B cell (primary cell): Measurements from ENCODE around the gene HS3ST6. TPM values are rescaled to one million over a fixed set of nuclear protein-coding genes. Genes with fewer than 3 reads are reported as not detected.

ENCODE experiments used
- ATAC-seq: fragments of 200-7000 bp; cut with Tn5 transposase; one replicate; pipeline ENCODE4 v1.10.0; 2021; ENCODE audit warnings: low read depth, mild to moderate bottlenecking, moderate number of reproducible peaks, moderate library complexity
- CTCF ChIA-PET: fragments of 350-600 bp; sonication (Branson Sonifier 250); formaldehyde crosslinking; loops from one replicate; lab custom pipeline; 2021; ENCODE audit warnings: antibody characterized with exemption, inconsistent platforms; lab: Charles Lee
- POLR2A ChIA-PET: fragments of 350-600 bp; sonication (Branson Sonifier 250); formaldehyde crosslinking; loops from one replicate; lab custom pipeline; 2021; ENCODE audit warnings: antibody characterized with exemption; lab: Charles Lee
- DNase-seq: peaks from one replicate; pipeline ENCODE4 v3.0.0; 2013
- H2AFZ ChIP-seq: 2 replicates; pipeline ENCODE4 v1.6.1; 2012; ENCODE audit warnings: mild to moderate bottlenecking, low read depth, low read length; ENCODE audit not compliant: insufficient read depth, poor library complexity, severe bottlenecking
- H3K27ac ChIP-seq, 2 donors: 1 replicate in 1 of 2; 2 replicates in 1 of 2; pipeline ENCODE4 v1.5.1; 2012 to 2013; ENCODE audit warnings: low read length in 2 of 2, mild to moderate bottlenecking in 2 of 2, moderate library complexity in 1 of 2
- H3K27me3 ChIP-seq, 4 experiments: fragments of 200-600 bp in 1 of 4; sonication (generic) in 1 of 4; replicated peaks in 1 of 4; 1 replicate in 2 of 4; 2 replicates in 2 of 4; pipeline versions ENCODE4 v1.6.1 to v1.7.0; 2013 to 2016; ENCODE audit warnings: low read length in 3 of 4, mild to moderate bottlenecking in 2 of 4, mixed read lengths in 1 of 4, moderate library complexity in 1 of 4; ENCODE audit not compliant: insufficient read depth in 4 of 4, control insufficient read depth in 3 of 4; ENCODE audit errors: control extremely low read depth in 1 of 4
- H3K36me3 ChIP-seq, 2 experiments: replicated peaks in 1 of 2; 1 replicate in 1 of 2; 2 replicates in 1 of 2; pipeline versions ENCODE4 v1.6.1 to v1.7.1; 2013; ENCODE audit warnings: low read length in 1 of 2; ENCODE audit not compliant: insufficient read depth in 2 of 2, control insufficient read depth in 1 of 2; ENCODE audit errors: control extremely low read depth in 1 of 2, extremely low read depth in 1 of 2
- H3K4me1 ChIP-seq, 2 donors: fragments of 200-600 bp in 1 of 2; sonication (generic) in 1 of 2; 1 replicate in 1 of 2; 2 replicates in 1 of 2; pipeline versions ENCODE4 v1.5.1 to v1.6.1; 2013 to 2017; ENCODE audit warnings: low read length in 2 of 2; ENCODE audit not compliant: control insufficient read depth in 2 of 2, insufficient read depth in 2 of 2
- H3K4me2 ChIP-seq: replicated peaks from 2 replicates; pipeline ENCODE3; 2012; ENCODE audit warnings: mild to moderate bottlenecking, low read depth, low read length; ENCODE audit not compliant: poor library complexity, severe bottlenecking
- H3K4me3 ChIP-seq, 5 experiments: fragments of 200-600 bp in 1 of 5; sonication (generic) in 1 of 5; 1 replicate in 3 of 5; 2 replicates in 2 of 5; pipeline versions ENCODE4 v1.5.1 to v1.7.0; 2011 to 2016; ENCODE audit warnings: low read length in 4 of 5, mild to moderate bottlenecking in 4 of 5, low read depth in 2 of 5, control low read depth in 1 of 5, moderate library complexity in 1 of 5; ENCODE audit not compliant: insufficient read depth in 1 of 5; ENCODE audit errors: control extremely low read depth in 1 of 5, extremely low read depth in 1 of 5
- H3K79me2 ChIP-seq: fragments of 200-600 bp; sonication (generic); one replicate; pipeline ENCODE4 v1.6.0; 2016; ENCODE audit warnings: low read length; ENCODE audit not compliant: control insufficient read depth, insufficient read depth
- H3K9ac ChIP-seq: fragments of 200-600 bp; sonication (generic); 2 replicates; pipeline ENCODE4 v1.6.1; 2017; ENCODE audit warnings: mild to moderate bottlenecking, low read length, moderate library complexity
- H3K9me3 ChIP-seq, 3 donors: one replicate each; pipeline versions ENCODE4 v1.6.1 to v1.7.1; 2013; ENCODE audit warnings: low read length in 2 of 3; ENCODE audit not compliant: control insufficient read depth in 2 of 3, insufficient read depth in 1 of 3; ENCODE audit errors: control extremely low read depth in 1 of 3
- H4K20me1 ChIP-seq: 2 replicates; pipeline ENCODE4 v1.6.0; 2012; ENCODE audit warnings: mild to moderate bottlenecking, low read length; ENCODE audit not compliant: insufficient read depth, control insufficient read depth, poor library complexity, severe bottlenecking
- H3K27ac Mint-ChIP-seq: one replicate; pipeline ENCODE4 v1.8.0; 2021; ENCODE audit warnings: mixed read lengths
- H3K27me3 Mint-ChIP-seq: one replicate; pipeline ENCODE4 v1.8.0; 2021; ENCODE audit warnings: mixed read lengths
- H3K4me1 Mint-ChIP-seq: one replicate; pipeline ENCODE4 v1.8.0; 2021; ENCODE audit warnings: mixed read lengths
- H3K4me3 Mint-ChIP-seq: one replicate; pipeline ENCODE4 v1.8.0; 2021; ENCODE audit warnings: mixed read lengths
- H3K9me3 Mint-ChIP-seq: one replicate; pipeline ENCODE4 v1.8.0; 2022; ENCODE audit warnings: mixed read lengths; ENCODE audit not compliant: insufficient read depth
- EZH2 ChIP-seq: IDR thresholded peaks from 2 replicates; pipeline ENCODE4 v1.6.1; 2012; ENCODE audit warnings: borderline replicate concordance, low read depth, mild to moderate bottlenecking, moderate library complexity, low read length; ENCODE audit not compliant: insufficient read depth, poor library complexity, severe bottlenecking
- WGBS: methylation state at CpG from one replicate; pipeline ENCODE4 v1.1.5; 2013; ENCODE audit warnings: missing lambda C conversion rate; ENCODE audit not compliant: insufficient coverage; 5-methylcytosine and 5-hydroxymethylcytosine counted together
- intact Hi-C: fragments of 100-400 bp; cut with micrococcal nuclease; formaldehyde crosslinking; loops from one replicate; pipeline ENCODE4 v1.10.0; 2022
- polyA plus RNA-seq: library from polyadenylated mRNA; depleted of rRNA; stranded (reverse); fragments of >200 nt; gene quantifications from 2 replicates; pipeline ENCODE4 v1.2.3, GENCODE V29; 2012
- total RNA-seq, 2 donors: library from RNA; stranded (reverse); fragments of 120-200 nt in 1 of 2; gene quantifications; 1 replicate in 1 of 2; 2 replicates in 1 of 2; pipeline versions ENCODE4 v1.2.3 to v1.2.4, GENCODE V29; 2013 to 2022
- TF ChIP-seq, protein P1 (sequence below): fragments of 200-600 bp; IDR thresholded peaks from one replicate; pipeline ENCODE4 v1.8.0; 2022; ENCODE audit warnings: antibody characterized with exemption, mild to moderate bottlenecking

HS3ST6 gene
- total and polyA plus RNA-seq, 2 donors (not counting 1 experiment from before 2014, with no cell fraction given), result not detected

DNA sequence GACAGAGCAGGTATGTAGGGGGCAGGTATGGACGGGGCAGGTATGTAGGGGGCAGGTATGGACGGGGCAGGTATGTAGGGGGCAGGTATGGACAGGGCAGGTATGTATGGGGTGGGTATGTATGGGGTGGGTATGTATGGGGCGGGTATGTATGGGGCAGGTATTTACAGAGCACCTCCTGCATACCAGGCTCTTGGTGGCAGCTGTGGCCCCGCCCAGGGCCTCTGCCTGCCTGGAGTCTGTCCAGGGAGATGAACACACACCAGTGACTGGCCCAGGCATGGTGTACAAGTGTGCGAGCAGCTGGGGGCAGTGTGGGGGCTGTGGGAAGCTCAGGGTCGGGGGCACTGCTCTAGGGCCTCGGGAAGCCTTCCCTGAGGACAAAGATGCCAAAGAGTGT is 31.8 kb upstream of the HS3ST6 start:
- DNase-seq, result no peak
- ChIA-PET POLR2A (no interaction called here), CTCF (no interaction called here)
- H3K4me1 ChIP-seq, result no peaks in the 10 kb centered on the region
- 83% methylated on average over 7 of the region's 7 CpGs for whole genome bisulfite sequencing
- no peaks in the 10 kb centered on the region for H3K79me2 ChIP-seq
- TF ChIP-seq, protein P1, sequence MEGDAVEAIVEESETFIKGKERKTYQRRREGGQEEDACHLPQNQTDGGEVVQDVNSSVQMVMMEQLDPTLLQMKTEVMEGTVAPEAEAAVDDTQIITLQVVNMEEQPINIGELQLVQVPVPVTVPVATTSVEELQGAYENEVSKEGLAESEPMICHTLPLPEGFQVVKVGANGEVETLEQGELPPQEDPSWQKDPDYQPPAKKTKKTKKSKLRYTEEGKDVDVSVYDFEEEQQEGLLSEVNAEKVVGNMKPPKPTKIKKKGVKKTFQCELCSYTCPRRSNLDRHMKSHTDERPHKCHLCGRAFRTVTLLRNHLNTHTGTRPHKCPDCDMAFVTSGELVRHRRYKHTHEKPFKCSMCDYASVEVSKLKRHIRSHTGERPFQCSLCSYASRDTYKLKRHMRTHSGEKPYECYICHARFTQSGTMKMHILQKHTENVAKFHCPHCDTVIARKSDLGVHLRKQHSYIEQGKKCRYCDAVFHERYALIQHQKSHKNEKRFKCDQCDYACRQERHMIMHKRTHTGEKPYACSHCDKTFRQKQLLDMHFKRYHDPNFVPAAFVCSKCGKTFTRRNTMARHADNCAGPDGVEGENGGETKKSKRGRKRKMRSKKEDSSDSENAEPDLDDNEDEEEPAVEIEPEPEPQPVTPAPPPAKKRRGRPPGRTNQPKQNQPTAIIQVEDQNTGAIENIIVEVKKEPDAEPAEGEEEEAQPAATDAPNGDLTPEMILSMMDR, result no peak
- TF ChIP-seq EZH2, result no peak
- intact Hi-C loops, result no loop called here
- peaks cover 4% of the 10 kb centered on the region for H3K27me3 Mint-ChIP-seq
- H2AFZ ChIP-seq, result no peak overlapping the region
- no peaks in the 10 kb centered on the region for H3K9me3 ChIP-seq
- no peak for ATAC-seq
- H3K4me3 Mint-ChIP-seq, result no peak overlapping the region
- H3K4me2 ChIP-seq, result no peak overlapping the region
- peaks cover 0 to 5% (median 0%) of the 10 kb centered on the region in 4 experiments for H3K27me3 ChIP-seq
- no peaks in the 10 kb centered on the region for H3K4me1 Mint-ChIP-seq
- H3K36me3 ChIP-seq, result no peaks in the 10 kb centered on the region
- no peak overlapping the region for H3K27ac ChIP-seq
- no peaks in the 10 kb centered on the region for H4K20me1 ChIP-seq
- H3K9ac ChIP-seq, result no peak overlapping the region
- no peak overlapping the region for H3K27ac Mint-ChIP-seq
- no peaks in the 10 kb centered on the region for H3K9me3 Mint-ChIP-seq
- H3K4me3 ChIP-seq, result no peak overlapping the region

DNA sequence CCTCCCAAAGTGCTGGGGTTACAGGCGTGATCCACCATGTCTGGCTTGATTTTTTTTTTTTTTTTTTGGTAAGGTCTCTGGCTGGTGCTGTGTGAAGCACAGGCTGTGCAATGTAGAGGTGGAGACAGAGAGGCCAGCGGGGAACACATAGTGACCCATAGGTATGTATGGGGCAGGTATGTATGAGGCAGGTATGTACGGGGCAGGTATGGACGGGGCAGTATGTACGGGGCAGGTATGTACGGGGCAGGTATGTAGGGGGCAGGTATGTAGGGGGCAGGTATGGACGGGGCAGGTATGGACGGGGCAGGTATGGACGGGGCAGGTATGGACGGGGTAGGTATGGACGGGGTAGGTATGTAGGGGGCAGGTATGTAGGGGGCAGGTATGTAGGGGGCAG is 31.3 kb upstream of the HS3ST6 start:
- no peaks in the 10 kb centered on the region for H3K79me2 ChIP-seq
- peaks cover 4% of the 10 kb centered on the region for H3K27me3 Mint-ChIP-seq
- no peaks in the 10 kb centered on the region for H3K36me3 ChIP-seq
- peaks cover 0 to 5% (median 0%) of the 10 kb centered on the region in 4 experiments for H3K27me3 ChIP-seq
- no peak overlapping the region for H3K27ac Mint-ChIP-seq
- no peaks in the 10 kb centered on the region for H3K4me1 Mint-ChIP-seq
- H2AFZ ChIP-seq, result no peak overlapping the region
- POLR2A ChIA-PET, result interaction anchor here (0.7 kb wide), 2 partner anchors 54 to 302 kb away, joined by 4 to 8 read pairs; partner anchors contain the start of gene ECI1
- 95% methylated on average over 9 of the region's 11 CpGs for WGBS
- DNase-seq (no peak), ATAC-seq (no peak)
- no peaks in the 10 kb centered on the region for H3K9me3 Mint-ChIP-seq
- no peak overlapping the region for H3K4me2 ChIP-seq
- H3K4me3 Mint-ChIP-seq, result no peak overlapping the region
- TF ChIP-seq, protein P1, result no peak
- no peak for TF ChIP-seq EZH2
- no peaks in the 10 kb centered on the region for H4K20me1 ChIP-seq
- H3K27ac ChIP-seq, result no peak overlapping the region
- no peaks in the 10 kb centered on the region for H3K9me3 ChIP-seq
- CTCF ChIA-PET, result interaction anchor here (0.7 kb wide), 1 partner anchor 539 kb away, joined by 4 read pairs; no protein-coding TSS in a partner anchor
- H3K4me1 ChIP-seq, result no peaks in the 10 kb centered on the region
- intact Hi-C loops, result loop anchor here (10.0 kb wide), 1 partner anchor 45 kb away; no protein-coding TSS in a partner anchor
- H3K4me3 ChIP-seq, result no peak overlapping the region
- H3K9ac ChIP-seq, result no peak overlapping the region
